Activated CD8-positive, alpha-beta T cell treated with anti-CD3 and anti-CD28 coated beads for 36 hours (primary cell): ENCODE results near the gene RBBP8. TPM values are rescaled to one million over a fixed set of nuclear protein-coding genes. Genes with fewer than 3 reads are reported as not detected.
"Not testable (repeated sequence)": the region's sequence is repeated elsewhere in the genome, so short reads cannot be mapped to it uniquely, and the experiment has no call there.

Experiments
- ATAC-seq: fragments of 200-7000 bp; cut with Tn5 transposase; one replicate; pipeline ENCODE4 v1.10.0; 2021; ENCODE audit warnings: mild to moderate bottlenecking, moderate library complexity
- CTCF ChIA-PET: fragments of 350-600 bp; sonication (Branson Sonifier 250); formaldehyde crosslinking; loops from one replicate; lab custom pipeline; 2021; ENCODE audit warnings: antibody characterized with exemption; lab: Charles Lee
- POLR2A ChIA-PET: fragments of 350-600 bp; sonication (Branson Sonifier 250); formaldehyde crosslinking; loops from one replicate; lab custom pipeline; 2021; ENCODE audit warnings: antibody characterized with exemption; lab: Charles Lee
- DNase-seq: peaks from one replicate; pipeline ENCODE4 v3.0.0-alpha.2; 2020
- H3K27ac Mint-ChIP-seq: one replicate; pipeline ENCODE4 v1.8.0; 2021; ENCODE audit warnings: mild to moderate bottlenecking, mixed read lengths
- H3K27me3 Mint-ChIP-seq: one replicate; pipeline ENCODE4 v1.8.0; 2021; ENCODE audit warnings: mixed read lengths
- H3K36me3 Mint-ChIP-seq: one replicate; pipeline ENCODE4 v1.8.0; 2021; ENCODE audit warnings: low read depth, mixed read lengths
- H3K4me1 Mint-ChIP-seq: one replicate; pipeline ENCODE4 v1.8.0; 2021; ENCODE audit warnings: low read depth, mixed read lengths
- H3K4me3 Mint-ChIP-seq: one replicate; pipeline ENCODE4 v1.8.0; 2021; ENCODE audit warnings: mild to moderate bottlenecking, moderate library complexity, mixed read lengths
- H3K9me3 Mint-ChIP-seq: one replicate; pipeline ENCODE4 v1.8.0; 2021; ENCODE audit warnings: mixed read lengths
- intact Hi-C: fragments of 100-400 bp; cut with micrococcal nuclease; formaldehyde crosslinking; loops from one replicate; pipeline ENCODE4 v1.10.0; 2022
- total RNA-seq, 2 experiments: library from RNA; stranded (reverse); gene quantifications; one replicate each; pipeline ENCODE4 v1.2.3, GENCODE V29; 2021
- TF ChIP-seq, protein P1 (sequence below): fragments of 200-600 bp; IDR thresholded peaks from one replicate; pipeline ENCODE4 v1.8.0; 2022; ENCODE audit warnings: antibody characterized with exemption, mild to moderate bottlenecking

The RBBP8 gene
- total RNA-seq, 2 experiments from 2014 or later: 70.9 to 81.9 TPM

DNA sequence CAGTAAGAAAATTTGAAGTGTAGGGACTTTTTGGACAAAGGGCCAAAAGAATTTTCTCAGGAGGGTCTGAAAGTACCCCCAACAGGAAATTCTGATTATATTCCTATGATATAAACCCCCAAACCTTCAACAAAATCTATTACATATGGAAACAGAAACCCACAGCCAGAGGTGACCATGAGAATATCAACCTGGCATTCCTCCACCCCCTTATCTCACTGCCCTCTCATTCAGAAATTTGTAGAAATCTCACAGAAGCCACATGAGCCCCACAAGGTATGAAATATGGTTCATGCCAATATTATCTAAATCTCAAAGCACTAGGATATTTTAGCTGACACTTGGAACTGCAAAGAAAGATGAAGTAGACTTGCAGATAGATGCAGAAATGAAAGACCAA lies 31.0 kb upstream of the RBBP8 start:
- H3K27ac Mint-ChIP-seq: no peak overlapping the region
- intact Hi-C loops: no loop called here
- no peaks in the 10 kb centered on the region for H3K27me3 Mint-ChIP-seq
- no peak overlapping the region for H3K4me3 Mint-ChIP-seq
- DNase-seq: no peak
- no peaks in the 10 kb centered on the region for H3K4me1 Mint-ChIP-seq
- CTCF ChIA-PET: no interaction called here
- H3K36me3 Mint-ChIP-seq: no peaks in the 10 kb centered on the region
- H3K9me3 Mint-ChIP-seq: peaks cover 4% of the 10 kb centered on the region
- no peak for ATAC-seq
- TF ChIP-seq, protein P1, sequence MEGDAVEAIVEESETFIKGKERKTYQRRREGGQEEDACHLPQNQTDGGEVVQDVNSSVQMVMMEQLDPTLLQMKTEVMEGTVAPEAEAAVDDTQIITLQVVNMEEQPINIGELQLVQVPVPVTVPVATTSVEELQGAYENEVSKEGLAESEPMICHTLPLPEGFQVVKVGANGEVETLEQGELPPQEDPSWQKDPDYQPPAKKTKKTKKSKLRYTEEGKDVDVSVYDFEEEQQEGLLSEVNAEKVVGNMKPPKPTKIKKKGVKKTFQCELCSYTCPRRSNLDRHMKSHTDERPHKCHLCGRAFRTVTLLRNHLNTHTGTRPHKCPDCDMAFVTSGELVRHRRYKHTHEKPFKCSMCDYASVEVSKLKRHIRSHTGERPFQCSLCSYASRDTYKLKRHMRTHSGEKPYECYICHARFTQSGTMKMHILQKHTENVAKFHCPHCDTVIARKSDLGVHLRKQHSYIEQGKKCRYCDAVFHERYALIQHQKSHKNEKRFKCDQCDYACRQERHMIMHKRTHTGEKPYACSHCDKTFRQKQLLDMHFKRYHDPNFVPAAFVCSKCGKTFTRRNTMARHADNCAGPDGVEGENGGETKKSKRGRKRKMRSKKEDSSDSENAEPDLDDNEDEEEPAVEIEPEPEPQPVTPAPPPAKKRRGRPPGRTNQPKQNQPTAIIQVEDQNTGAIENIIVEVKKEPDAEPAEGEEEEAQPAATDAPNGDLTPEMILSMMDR: no peak
- POLR2A ChIA-PET: no interaction called here

DNA sequence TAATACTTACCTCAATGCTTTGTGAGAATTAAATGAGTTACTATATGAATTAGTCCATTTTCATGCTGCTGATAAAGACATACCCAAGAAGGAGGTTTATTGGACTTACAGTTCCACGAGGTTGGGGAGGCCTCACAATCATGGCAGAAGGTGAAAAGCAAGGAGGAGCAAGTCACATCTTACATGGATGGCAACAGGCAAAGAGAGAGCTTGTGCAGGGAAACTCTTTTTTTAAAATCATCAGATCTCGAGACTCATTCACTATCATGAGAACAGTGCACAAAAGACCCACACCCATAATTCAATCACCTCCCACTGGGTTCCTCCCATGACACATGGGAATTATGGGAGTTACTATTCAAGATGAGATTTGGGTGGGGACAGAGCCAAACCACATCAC lies 29.9 kb upstream of the RBBP8 start:
- H3K4me1 Mint-ChIP-seq, H3K4me3 Mint-ChIP-seq, intact Hi-C loops, DNase-seq, H3K27ac Mint-ChIP-seq, ATAC-seq, POLR2A ChIA-PET, H3K9me3 Mint-ChIP-seq, H3K27me3 Mint-ChIP-seq, H3K36me3 Mint-ChIP-seq: not testable (repeated sequence)
- CTCF ChIA-PET: interaction anchor here (0.8 kb wide), 1 partner anchor 26 kb away, joined by 3 read pairs; no protein-coding TSS in a partner anchor

DNA sequence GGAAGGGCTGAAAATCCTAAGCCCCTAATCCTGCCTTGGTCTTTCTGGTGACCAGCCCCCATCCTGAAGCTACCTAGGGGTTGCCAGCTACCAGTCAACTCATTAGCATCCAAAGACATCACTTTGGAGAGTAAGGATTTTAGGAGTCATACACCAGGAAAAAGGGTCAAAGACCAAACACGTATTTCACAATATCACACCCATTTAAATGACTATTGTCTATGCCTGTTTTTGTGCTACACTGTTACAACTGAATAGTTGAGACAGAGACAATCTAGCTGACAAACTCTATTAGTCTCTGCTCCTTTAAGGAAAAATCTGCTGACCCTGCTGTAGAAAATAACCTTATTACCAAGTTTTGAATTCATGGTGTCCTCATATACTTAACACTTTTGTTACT lies 21.0 kb upstream of the RBBP8 start:
- intact Hi-C loops: no loop called here
- H3K36me3 Mint-ChIP-seq: no peaks in the 10 kb centered on the region
- H3K27me3 Mint-ChIP-seq: peaks cover 3% of the 10 kb centered on the region
- no peak for ATAC-seq
- H3K9me3 Mint-ChIP-seq: no peaks in the 10 kb centered on the region
- no peak overlapping the region for H3K4me3 Mint-ChIP-seq
- TF ChIP-seq, protein P1: no peak
- no peak overlapping the region for H3K27ac Mint-ChIP-seq
- H3K4me1 Mint-ChIP-seq: no peaks in the 10 kb centered on the region
- ChIA-PET POLR2A (no interaction called here), CTCF (no interaction called here)
- DNase-seq: no peak

GRCh38 chr18:22912835-22913234 lies 20.3 kb upstream of the RBBP8 start:
- CTCF ChIA-PET: no interaction called here
- Mint-ChIP-seq H3K36me3 (no peaks in the 10 kb centered on the region), H3K4me3 (no peak overlapping the region), H3K4me1 (no peaks in the 10 kb centered on the region), H3K9me3 (no peaks in the 10 kb centered on the region), H3K27ac (no peak overlapping the region), H3K27me3 (peaks cover 3% of the 10 kb centered on the region)
- ATAC-seq (no peak), DNase-seq (no peak)
- intact Hi-C loops: no loop called here
- TF ChIP-seq, protein P1: no peak
- POLR2A ChIA-PET: no interaction called here

DNA sequence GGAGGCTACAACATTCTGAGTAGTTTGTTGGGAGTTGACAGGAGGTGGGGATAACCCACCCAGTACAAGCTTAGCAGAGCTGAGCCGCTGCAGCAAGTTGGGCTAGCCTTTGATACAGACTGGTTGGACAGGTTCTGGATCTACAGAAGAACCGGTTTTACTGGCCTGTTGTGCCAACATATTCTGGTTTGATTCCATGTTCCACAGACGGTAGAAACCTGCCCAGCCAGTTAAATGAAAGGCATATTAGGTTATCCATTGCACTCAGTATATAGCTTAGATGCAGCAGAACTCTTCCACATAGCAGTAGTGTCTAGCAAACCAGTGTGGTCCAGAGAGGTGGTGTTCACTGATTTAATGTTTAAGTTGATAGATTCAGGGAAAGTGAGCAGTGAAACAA lies 19.3 kb upstream of the RBBP8 start:
- ChIA-PET POLR2A (no interaction called here), CTCF (interaction anchor here (1.7 kb wide), 1 partner anchor 14 kb away, joined by 4 read pairs; no protein-coding TSS in a partner anchor)
- no peaks in the 10 kb centered on the region for H3K4me1 Mint-ChIP-seq
- H3K27me3 Mint-ChIP-seq: peaks cover 3% of the 10 kb centered on the region
- ATAC-seq (no peak), DNase-seq (no peak)
- intact Hi-C loops: no loop called here
- no peak overlapping the region for H3K27ac Mint-ChIP-seq
- no peaks in the 10 kb centered on the region for H3K9me3 Mint-ChIP-seq
- no peaks in the 10 kb centered on the region for H3K36me3 Mint-ChIP-seq
- TF ChIP-seq, protein P1: no peak
- no peak overlapping the region for H3K4me3 Mint-ChIP-seq

- no peaks in the 10 kb centered on the region for H3K4me1 Mint-ChIP-seq
- H3K27me3 Mint-ChIP-seq: peaks cover 3% of the 10 kb centered on the region
- H3K36me3 Mint-ChIP-seq: no peaks in the 10 kb centered on the region
- intact Hi-C loops: no loop called here
- no peak overlapping the region for H3K27ac Mint-ChIP-seq
- no peaks in the 10 kb centered on the region for H3K9me3 Mint-ChIP-seq
- no peak overlapping the region for H3K4me3 Mint-ChIP-seq
- ATAC-seq: no peak
- CTCF ChIA-PET: interaction anchor here (1.7 kb wide), 1 partner anchor 15 kb away, joined by 4 read pairs; no protein-coding TSS in a partner anchor
- POLR2A ChIA-PET: no interaction called here
- TF ChIP-seq, protein P1: no peak
- DNase-seq: no peak
Observed at GRCh38 chr18:22914633-22915032, 18.5 kb upstream of the RBBP8 start.
